Loucy (cell line): Measurements from ENCODE around the gene RERE.
"Not testable (repeated sequence)": the region's sequence is repeated elsewhere in the genome, so short reads cannot be mapped to it uniquely, and the experiment has no call there.

Source experiments
- H2AFZ ChIP-seq: fragments of 200-600 bp; sonication (generic); 2 replicates; pipeline ENCODE4 v1.6.0; 2016; ENCODE audit warnings: antibody characterized with exemption, mild to moderate bottlenecking, low read length, moderate library complexity
- H3F3A ChIP-seq: fragments of 200-600 bp; 2 replicates; pipeline ENCODE4 v1.6.0; 2016; ENCODE audit warnings: antibody characterized with exemption, low read depth, mild to moderate bottlenecking
- H3K27me3 ChIP-seq: fragments of 200-600 bp; sonication (generic); 2 replicates; pipeline ENCODE4 v1.6.1; 2014; ENCODE audit warnings: low read length, mild to moderate bottlenecking; ENCODE audit not compliant: insufficient read depth, poor library complexity, severe bottlenecking
- H3K36me3 ChIP-seq: fragments of 200-600 bp; sonication (generic); 2 replicates; pipeline ENCODE4 v1.6.1; 2016; ENCODE audit warnings: low read length; ENCODE audit not compliant: insufficient read depth
- H3K4me1 ChIP-seq: fragments of 200-600 bp; sonication (generic); 2 replicates; pipeline ENCODE4 v1.5.1; 2014; ENCODE audit warnings: low read length, mild to moderate bottlenecking; ENCODE audit not compliant: insufficient read depth, poor library complexity, severe bottlenecking
- H3K4me2 ChIP-seq: fragments of 200-600 bp; sonication (generic); 2 replicates; pipeline ENCODE4 v1.6.0; 2014; ENCODE audit warnings: antibody characterized with exemption, low read length, low read depth, mild to moderate bottlenecking; ENCODE audit not compliant: poor library complexity, severe bottlenecking
- H3K4me3 ChIP-seq: fragments of 200-600 bp; sonication (generic); 2 replicates; pipeline ENCODE4 v1.5.1; 2014; ENCODE audit warnings: low read length, mild to moderate bottlenecking, mixed read lengths; ENCODE audit not compliant: poor library complexity, severe bottlenecking
- H3K79me2 ChIP-seq: fragments of 200-600 bp; sonication (generic); 2 replicates; pipeline ENCODE4 v1.6.1; 2014; ENCODE audit warnings: low read length; ENCODE audit not compliant: insufficient read depth
- H3K9ac ChIP-seq: fragments of 200-600 bp; sonication (generic); 2 replicates; pipeline ENCODE4 v1.6.0; 2014; ENCODE audit warnings: mild to moderate bottlenecking, low read depth, low read length, moderate library complexity; ENCODE audit not compliant: poor library complexity, severe bottlenecking
- H3K9me2 ChIP-seq: fragments of 200-600 bp; sonication (generic); replicated peaks from 2 replicates; pipeline ENCODE4 v1.6.1; 2016; ENCODE audit warnings: low read depth, low read length, mixed read lengths
- H3K9me3 ChIP-seq: fragments of 200-600 bp; sonication (generic); 2 replicates; pipeline ENCODE4 v1.6.1; 2014; ENCODE audit warnings: mild to moderate bottlenecking, antibody characterized with exemption, low read length, low read depth; ENCODE audit not compliant: insufficient read depth
- H4K20me1 ChIP-seq: fragments of 200-600 bp; sonication (generic); 2 replicates; pipeline ENCODE4 v1.6.0; 2014; ENCODE audit warnings: antibody characterized with exemption, low read length, mild to moderate bottlenecking; ENCODE audit not compliant: insufficient read depth, poor library complexity, severe bottlenecking
- EZH2phosphoT487 ChIP-seq: fragments of 200-600 bp; IDR thresholded peaks from 2 replicates; pipeline ENCODE4 v1.6.1; 2018; ENCODE audit warnings: antibody characterized with exemption, mild to moderate bottlenecking, moderate library complexity, borderline replicate concordance
- TF ChIP-seq, protein P1 (sequence below): fragments of 200-600 bp; sonication (generic); conservative IDR thresholded peaks from 2 replicates; pipeline ENCODE4 v1.5.1; 2014; ENCODE audit warnings: mild to moderate bottlenecking, antibody characterized with exemption, low read length

RERE gene

DNA sequence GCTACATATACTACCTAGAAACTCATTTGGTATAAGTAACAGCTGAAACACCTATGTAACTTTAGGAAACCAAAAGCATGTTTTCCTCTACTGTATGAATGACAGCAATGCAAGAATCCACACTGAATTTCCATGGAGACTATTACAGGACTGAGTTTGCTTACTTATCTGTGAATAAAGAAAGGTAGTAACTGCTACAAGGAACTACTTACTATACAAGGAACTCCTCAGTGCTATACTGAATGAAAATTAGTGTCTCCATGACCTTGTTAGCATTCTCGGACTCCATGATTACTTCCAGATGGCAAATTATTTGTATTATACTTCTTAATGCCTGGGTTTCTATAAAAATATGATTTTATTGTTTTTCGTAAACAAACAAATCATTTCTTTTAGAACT, 198.0 kb downstream of the RERE start:
- not testable (repeated sequence) for H4K20me1 ChIP-seq, H3K9me3 ChIP-seq, H2AFZ ChIP-seq

DNA sequence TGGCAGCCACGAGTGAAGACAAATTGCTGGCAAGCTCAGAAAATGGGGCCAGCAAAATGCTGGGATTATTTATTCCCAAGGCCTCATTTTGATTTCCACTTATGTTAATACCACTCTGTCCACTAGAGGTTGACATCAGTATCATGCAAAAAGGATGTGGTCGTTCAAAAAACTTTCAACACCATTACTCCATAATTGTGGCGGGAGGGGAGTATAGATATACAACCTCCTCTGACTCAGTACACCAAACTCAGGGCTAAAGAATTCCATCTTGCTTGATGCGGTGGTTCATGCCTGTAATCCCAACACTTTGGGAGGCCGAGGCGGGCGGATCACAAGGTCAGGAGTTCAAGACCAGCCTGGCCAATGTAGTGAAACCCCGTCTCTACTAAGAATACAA, 200.6 kb downstream of the RERE start:
- not testable (repeated sequence) for H3K4me1 ChIP-seq, H3K9me3 ChIP-seq, H3K36me3 ChIP-seq, H3K79me2 ChIP-seq, H3K9ac ChIP-seq, H3K4me3 ChIP-seq, H3K9me2 ChIP-seq, H4K20me1 ChIP-seq, H3K27me3 ChIP-seq, H3F3A ChIP-seq, H2AFZ ChIP-seq, H3K4me2 ChIP-seq
- TF ChIP-seq, protein P1, sequence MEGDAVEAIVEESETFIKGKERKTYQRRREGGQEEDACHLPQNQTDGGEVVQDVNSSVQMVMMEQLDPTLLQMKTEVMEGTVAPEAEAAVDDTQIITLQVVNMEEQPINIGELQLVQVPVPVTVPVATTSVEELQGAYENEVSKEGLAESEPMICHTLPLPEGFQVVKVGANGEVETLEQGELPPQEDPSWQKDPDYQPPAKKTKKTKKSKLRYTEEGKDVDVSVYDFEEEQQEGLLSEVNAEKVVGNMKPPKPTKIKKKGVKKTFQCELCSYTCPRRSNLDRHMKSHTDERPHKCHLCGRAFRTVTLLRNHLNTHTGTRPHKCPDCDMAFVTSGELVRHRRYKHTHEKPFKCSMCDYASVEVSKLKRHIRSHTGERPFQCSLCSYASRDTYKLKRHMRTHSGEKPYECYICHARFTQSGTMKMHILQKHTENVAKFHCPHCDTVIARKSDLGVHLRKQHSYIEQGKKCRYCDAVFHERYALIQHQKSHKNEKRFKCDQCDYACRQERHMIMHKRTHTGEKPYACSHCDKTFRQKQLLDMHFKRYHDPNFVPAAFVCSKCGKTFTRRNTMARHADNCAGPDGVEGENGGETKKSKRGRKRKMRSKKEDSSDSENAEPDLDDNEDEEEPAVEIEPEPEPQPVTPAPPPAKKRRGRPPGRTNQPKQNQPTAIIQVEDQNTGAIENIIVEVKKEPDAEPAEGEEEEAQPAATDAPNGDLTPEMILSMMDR: peak; percentile 34; the same call in 1 of the 2 replicates

More for the DNA sequence above, 198.0 kb downstream of the RERE start:
- not testable (repeated sequence) for H3K9me2 ChIP-seq, H3K4me3 ChIP-seq, H3K36me3 ChIP-seq, H3F3A ChIP-seq, H3K4me1 ChIP-seq, H3K27me3 ChIP-seq, H3K9ac ChIP-seq, H3K4me2 ChIP-seq, H3K79me2 ChIP-seq

DNA sequence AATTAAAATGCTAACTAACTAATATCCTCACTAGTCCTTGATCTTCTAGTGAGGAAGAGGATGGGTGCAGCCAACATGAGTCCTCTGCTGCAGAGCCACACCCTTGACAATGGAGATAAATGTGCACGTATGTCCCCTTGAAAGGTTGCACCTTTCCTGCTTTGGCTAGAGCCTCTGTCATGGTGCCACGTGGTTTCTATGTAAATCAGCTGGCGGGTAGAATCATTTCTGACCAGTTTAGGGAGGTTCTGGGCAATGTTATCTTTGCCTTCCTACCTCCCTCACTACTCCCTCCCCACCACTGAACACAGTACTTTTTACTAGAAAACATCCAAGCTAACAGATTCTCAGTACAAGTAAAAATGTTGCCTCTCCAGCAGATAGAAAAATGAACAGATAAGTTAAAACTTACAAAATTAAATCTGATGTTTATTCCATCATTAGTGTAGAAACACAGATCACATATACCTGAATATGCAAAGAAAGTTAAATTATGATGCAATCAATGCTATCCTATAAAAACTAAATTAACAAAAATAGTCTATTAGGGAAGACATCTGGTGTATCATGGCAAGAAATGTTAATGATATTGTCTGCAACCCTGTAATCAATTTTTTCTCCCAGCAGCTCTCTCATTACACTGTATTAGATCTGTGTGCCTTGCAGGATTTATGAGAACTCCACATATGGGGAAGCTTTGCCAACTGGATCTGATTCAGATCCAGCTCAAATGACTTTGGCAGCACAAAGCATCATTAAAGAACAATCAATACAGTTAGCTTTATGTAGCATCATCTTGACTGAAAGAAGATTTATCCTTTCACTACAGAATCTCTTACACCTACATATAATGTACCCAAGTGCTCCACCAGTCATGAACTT, 205.6 kb downstream of the RERE start:
- H3K9ac ChIP-seq, H3K4me3 ChIP-seq, H3F3A ChIP-seq, H3K36me3 ChIP-seq, H3K4me1 ChIP-seq, H4K20me1 ChIP-seq, H3K79me2 ChIP-seq, H3K9me2 ChIP-seq, H3K27me3 ChIP-seq, H3K4me2 ChIP-seq, H2AFZ ChIP-seq, H3K9me3 ChIP-seq: not testable (repeated sequence)

DNA sequence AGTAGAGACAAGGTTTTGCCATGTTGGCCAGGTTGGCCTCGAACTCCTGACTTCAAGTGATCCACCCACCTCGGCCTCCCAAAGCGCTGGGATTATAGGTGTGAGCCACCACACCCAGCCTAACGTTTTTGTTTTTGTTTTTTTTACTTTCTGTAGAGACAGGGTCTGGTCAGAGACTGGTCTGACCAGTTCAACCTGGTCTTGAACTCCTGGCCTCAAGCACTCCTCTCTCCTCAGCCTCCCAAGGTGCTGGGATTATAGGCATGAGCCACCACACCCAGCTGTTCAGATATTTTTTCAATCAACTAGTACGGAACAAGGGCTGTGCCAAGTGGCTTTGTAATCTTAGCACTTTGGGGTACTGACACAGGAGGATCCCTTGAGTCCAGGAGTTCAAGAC, 209.5 kb downstream of the RERE start:
- Histone ChIP-seq H3K9me2 (no peaks in the 10 kb centered on the region), H3K27me3 (no peaks in the 10 kb centered on the region), H3K36me3 (peaks cover 3% of the 10 kb centered on the region; the same call in 1 of the 2 replicates), H3K9me3 (no peaks in the 10 kb centered on the region), H2AFZ (no peak overlapping the region), H3K4me3 (no peak overlapping the region), H3K4me2 (no peak overlapping the region), H4K20me1 (no peaks in the 10 kb centered on the region), H3F3A (no peaks in the 10 kb centered on the region; the same call in 1 of the 2 replicates), H3K9ac (no peak overlapping the region), H3K79me2 (peaks cover 5% of the 10 kb centered on the region; the same call in 1 of the 2 replicates), H3K4me1 (peaks cover 8% of the 10 kb centered on the region)
- TF ChIP-seq EZH2phosphoT487: no peak
- TF ChIP-seq, protein P1: no peak
